Smooth muscle cell (in vitro differentiated cells): ENCODE measurements around the gene CPNE4. TPM values are rescaled to one million over a fixed set of nuclear protein-coding genes. Genes with fewer than 3 reads are reported as not detected.

Source experiments
- DNase-seq: peaks from one replicate; lab custom pipeline; 2025; ENCODE audit not compliant: unreplicated experiment; lab: John Stamatoyannopoulos, UW
- H2AFZ ChIP-seq: fragments of 200-600 bp; sonication (generic); 2 replicates; pipeline ENCODE4 v1.6.0; 2016; ENCODE audit warnings: antibody characterized with exemption, low read depth, mild to moderate bottlenecking
- H3F3A ChIP-seq: fragments of 200-600 bp; sonication (generic); 2 replicates; pipeline ENCODE4 v1.6.0; 2017; ENCODE audit warnings: antibody characterized with exemption, low read depth
- H3K27ac ChIP-seq: fragments of 200-600 bp; sonication (generic); 2 replicates; pipeline ENCODE4 v1.5.1; 2016; ENCODE audit warnings: low read depth, mild to moderate bottlenecking
- H3K27me3 ChIP-seq: fragments of 200-600 bp; sonication (generic); 2 replicates; pipeline ENCODE4 v1.6.1; 2016; ENCODE audit warnings: low read depth, mild to moderate bottlenecking
- H3K36me3 ChIP-seq: fragments of 200-600 bp; sonication (generic); 2 replicates; pipeline ENCODE4 v1.5.1; 2016; ENCODE audit warnings: low read depth
- H3K4me1 ChIP-seq: fragments of 200-600 bp; sonication (generic); 2 replicates; pipeline ENCODE4 v1.5.1; 2016; ENCODE audit warnings: low read depth
- H3K4me2 ChIP-seq: fragments of 200-600 bp; sonication (generic); 2 replicates; pipeline ENCODE4 v1.6.0; 2016; ENCODE audit warnings: mild to moderate bottlenecking
- H3K4me3 ChIP-seq: fragments of 200-600 bp; sonication (generic); 2 replicates; pipeline ENCODE4 v1.5.1; 2016; ENCODE audit warnings: mild to moderate bottlenecking
- H3K79me2 ChIP-seq: fragments of 200-600 bp; sonication (generic); 2 replicates; pipeline ENCODE4 v1.6.0; 2016; ENCODE audit warnings: low read depth, mild to moderate bottlenecking
- H3K9ac ChIP-seq: fragments of 200-600 bp; sonication (generic); 2 replicates; pipeline ENCODE4 v1.6.0; 2016; ENCODE audit warnings: low read depth
- H3K9me3 ChIP-seq: fragments of 200-600 bp; sonication (generic); replicated peaks from 2 replicates; pipeline ENCODE4 v1.5.1; 2016; ENCODE audit warnings: low read depth
- H4K20me1 ChIP-seq: fragments of 200-600 bp; sonication (generic); 2 replicates; pipeline ENCODE4 v1.6.0; 2016; ENCODE audit warnings: low read depth
- WGBS: methylation state at CpG from one replicate; pipeline ENCODE4 v1.1.7; 2016; ENCODE audit warnings: low lambda C conversion rate; 5-methylcytosine and 5-hydroxymethylcytosine counted together
- polyA plus RNA-seq: library from polyadenylated mRNA; unstranded; fragments of >200 nt; fragmentation: Nextera tagmentation; extraction: Ambion mirVana; gene quantifications from 2 replicates; pipeline ENCODE4 v1.2.1, GENCODE V29; 2016
- total RNA-seq: library from RNA; depleted of rRNA; stranded (reverse); fragments of >200 nt; gene quantifications from 2 replicates; pipeline ENCODE4 v1.2.3, GENCODE V29; 2014
- TF ChIP-seq, protein P1 (sequence below): fragments of 200-600 bp; sonication (generic); IDR thresholded peaks from 2 replicates; pipeline ENCODE4 v1.5.1; 2017; ENCODE audit warnings: borderline replicate concordance, mild to moderate bottlenecking, antibody characterized with exemption; ENCODE audit not compliant: insufficient read depth, poor library complexity, severe bottlenecking

CPNE4 gene
- total and polyA plus RNA-seq, 2 experiments from 2014 or later, result 0.05 to 1.6 TPM

DNA sequence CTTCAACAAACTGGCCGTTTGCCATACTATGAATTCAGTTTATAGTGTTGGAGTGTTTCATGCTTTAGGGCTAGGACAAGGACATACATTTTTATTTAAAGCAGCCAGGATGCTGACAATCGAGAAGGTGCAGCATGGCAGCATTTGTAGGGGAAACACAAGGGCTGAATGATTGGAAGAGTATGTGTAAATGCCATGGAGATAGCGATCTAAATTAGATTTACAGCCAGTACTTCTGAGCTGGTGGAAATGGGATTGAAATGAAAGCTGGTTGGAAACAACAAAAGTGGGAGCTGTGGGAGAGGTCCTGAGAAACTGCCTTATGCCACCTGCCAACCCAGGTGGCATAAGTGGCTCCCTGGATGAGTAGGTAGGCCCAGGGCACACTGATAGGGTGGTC is 322.2 kb downstream of the CPNE4 start:
- no peaks in the 10 kb centered on the region for H4K20me1 ChIP-seq
- no peaks in the 10 kb centered on the region for H3K4me1 ChIP-seq
- no peak overlapping the region for H3K27ac ChIP-seq
- no peaks in the 10 kb centered on the region for H3K27me3 ChIP-seq
- H2AFZ ChIP-seq, result no peak overlapping the region
- H3K9me3 ChIP-seq, result no peaks in the 10 kb centered on the region
- WGBS, result 70% methylated on average over 3 of the region's 3 CpGs
- H3K4me3 ChIP-seq, result no peak overlapping the region
- TF ChIP-seq, protein P1, sequence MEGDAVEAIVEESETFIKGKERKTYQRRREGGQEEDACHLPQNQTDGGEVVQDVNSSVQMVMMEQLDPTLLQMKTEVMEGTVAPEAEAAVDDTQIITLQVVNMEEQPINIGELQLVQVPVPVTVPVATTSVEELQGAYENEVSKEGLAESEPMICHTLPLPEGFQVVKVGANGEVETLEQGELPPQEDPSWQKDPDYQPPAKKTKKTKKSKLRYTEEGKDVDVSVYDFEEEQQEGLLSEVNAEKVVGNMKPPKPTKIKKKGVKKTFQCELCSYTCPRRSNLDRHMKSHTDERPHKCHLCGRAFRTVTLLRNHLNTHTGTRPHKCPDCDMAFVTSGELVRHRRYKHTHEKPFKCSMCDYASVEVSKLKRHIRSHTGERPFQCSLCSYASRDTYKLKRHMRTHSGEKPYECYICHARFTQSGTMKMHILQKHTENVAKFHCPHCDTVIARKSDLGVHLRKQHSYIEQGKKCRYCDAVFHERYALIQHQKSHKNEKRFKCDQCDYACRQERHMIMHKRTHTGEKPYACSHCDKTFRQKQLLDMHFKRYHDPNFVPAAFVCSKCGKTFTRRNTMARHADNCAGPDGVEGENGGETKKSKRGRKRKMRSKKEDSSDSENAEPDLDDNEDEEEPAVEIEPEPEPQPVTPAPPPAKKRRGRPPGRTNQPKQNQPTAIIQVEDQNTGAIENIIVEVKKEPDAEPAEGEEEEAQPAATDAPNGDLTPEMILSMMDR, result no peak
- H3K79me2 ChIP-seq, result no peaks in the 10 kb centered on the region
- H3F3A ChIP-seq, result no peaks in the 10 kb centered on the region
- H3K4me2 ChIP-seq, result no peak overlapping the region
- no peak overlapping the region for H3K9ac ChIP-seq
- DNase-seq, result no peak
- no peaks in the 10 kb centered on the region for H3K36me3 ChIP-seq

DNA sequence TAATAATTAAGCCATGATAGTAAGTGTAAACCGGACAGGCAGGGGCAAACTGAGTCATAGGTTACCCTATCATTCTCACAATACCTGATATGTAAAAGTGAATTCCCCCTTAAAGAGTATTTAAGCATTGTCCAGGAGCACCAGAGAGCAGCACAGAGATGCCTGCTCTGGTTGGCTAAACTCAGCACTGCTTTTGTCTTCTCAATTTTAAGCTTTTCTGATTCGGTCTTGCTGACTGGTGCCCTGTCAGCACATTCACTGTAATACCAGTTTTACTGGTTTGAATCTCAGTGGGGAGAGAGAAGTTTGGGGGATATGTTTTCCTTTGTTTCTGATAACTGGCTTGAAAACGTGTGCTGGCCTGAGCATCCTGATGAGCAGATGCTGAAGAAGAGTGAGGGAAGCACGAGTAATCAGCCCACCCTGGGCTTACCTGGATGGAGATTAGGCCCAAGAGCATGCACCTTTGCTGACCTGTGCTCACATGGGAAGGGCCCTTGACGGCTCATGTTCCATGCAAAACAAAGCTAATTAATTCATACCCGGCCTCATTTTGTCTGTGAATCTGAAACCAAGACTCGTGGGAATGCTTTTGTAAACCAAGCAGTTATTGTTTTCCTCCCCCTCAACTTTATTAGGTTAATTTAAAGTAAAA is 323.6 kb downstream of the CPNE4 start:
- Histone ChIP-seq H3K4me2 (no peak overlapping the region), H3K79me2 (no peaks in the 10 kb centered on the region), H3K27ac (no peak overlapping the region), H4K20me1 (no peaks in the 10 kb centered on the region), H3K9ac (no peak overlapping the region), H2AFZ (no peak overlapping the region), H3K4me1 (no peaks in the 10 kb centered on the region), H3K36me3 (no peaks in the 10 kb centered on the region), H3F3A (no peaks in the 10 kb centered on the region), H3K27me3 (no peaks in the 10 kb centered on the region), H3K9me3 (no peaks in the 10 kb centered on the region), H3K4me3 (no peak overlapping the region)
- TF ChIP-seq, protein P1, result no peak
- no peak for DNase-seq
- WGBS, result 64% methylated on average over 7 of the region's 7 CpGs

DNA sequence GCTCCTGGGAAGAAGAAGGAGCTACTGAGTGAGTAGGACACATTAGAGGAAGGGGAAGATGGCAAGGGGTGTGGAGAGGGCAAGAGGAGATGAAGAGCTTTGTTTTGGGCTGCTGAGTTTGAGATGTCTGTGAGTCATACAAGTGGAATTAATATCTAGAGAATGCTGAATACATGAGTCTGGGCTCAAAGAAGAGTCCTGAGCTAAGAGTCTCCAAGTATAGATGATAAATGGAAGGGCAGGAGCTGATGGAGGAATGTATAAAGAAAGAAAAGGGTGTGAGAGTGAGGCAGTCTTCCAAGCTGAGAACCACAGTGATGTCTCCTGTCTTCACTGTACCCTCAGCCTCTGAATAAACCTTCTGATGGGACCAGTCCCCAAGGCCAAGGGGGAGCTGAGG is 326.6 kb downstream of the CPNE4 start:
- no peak overlapping the region for H3K27ac ChIP-seq
- H3K4me3 ChIP-seq, result no peak overlapping the region
- H3K79me2 ChIP-seq, result no peaks in the 10 kb centered on the region
- H2AFZ ChIP-seq, result no peak overlapping the region
- DNase-seq, result no peak
- H3K4me2 ChIP-seq, result no peak overlapping the region
- H3K36me3 ChIP-seq, result no peaks in the 10 kb centered on the region
- no peaks in the 10 kb centered on the region for H3K27me3 ChIP-seq
- no peak overlapping the region for H3K9ac ChIP-seq
- H3K9me3 ChIP-seq, result no peaks in the 10 kb centered on the region
- no peaks in the 10 kb centered on the region for H3K4me1 ChIP-seq
- H4K20me1 ChIP-seq, result no peaks in the 10 kb centered on the region
- TF ChIP-seq, protein P1, result no peak
- no peaks in the 10 kb centered on the region for H3F3A ChIP-seq

DNA sequence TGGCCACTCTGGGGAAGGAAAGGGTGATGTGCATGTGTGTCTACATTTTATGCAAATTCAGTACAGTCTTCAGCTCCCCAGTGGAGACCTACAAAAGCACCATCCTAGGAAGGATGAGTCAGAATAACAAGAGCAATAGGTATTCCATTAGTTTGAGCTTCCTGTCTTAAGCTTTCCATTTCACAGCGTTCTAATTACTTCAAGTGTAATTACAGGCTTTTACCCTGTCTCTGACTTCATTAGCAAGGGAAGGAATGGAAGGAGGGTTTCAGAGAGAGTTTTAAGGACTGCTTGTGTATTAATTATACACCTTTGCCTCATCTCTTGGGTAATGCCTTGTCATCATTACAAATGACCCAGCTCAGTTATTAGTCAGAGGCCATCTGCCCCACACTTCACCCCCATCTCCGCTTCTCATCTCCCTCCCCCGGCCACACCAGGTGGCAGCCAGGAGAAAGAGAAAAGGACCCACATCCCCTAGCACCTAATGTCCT is 329.2 kb downstream of the CPNE4 start:
- Histone ChIP-seq H2AFZ (no peak overlapping the region), H3K27me3 (no peaks in the 10 kb centered on the region), H3K4me3 (no peak overlapping the region), H3K4me1 (no peaks in the 10 kb centered on the region), H3K9me3 (no peaks in the 10 kb centered on the region), H3K4me2 (no peak overlapping the region), H4K20me1 (no peaks in the 10 kb centered on the region), H3K27ac (peak overlapping the region; percentile 71), H3F3A (no peaks in the 10 kb centered on the region), H3K9ac (no peak overlapping the region), H3K79me2 (no peaks in the 10 kb centered on the region), H3K36me3 (no peaks in the 10 kb centered on the region)
- no peak for DNase-seq
- 29% methylated on average over 3 of the region's 3 CpGs for WGBS
- TF ChIP-seq, protein P1, result no peak
